H1 (cell line): ENCODE measurements around the gene YIF1B. TPM values are rescaled to one million over a fixed set of nuclear protein-coding genes. Genes with fewer than 3 reads are reported as not detected.

ENCODE experiments used
- CTCF ChIA-PET: fragments of 300-600 bp; sonication (Branson Sonifier 250); formaldehyde crosslinking; loops from one replicate; lab custom pipeline; 2021; ENCODE audit not compliant: partially characterized antibody; lab: Charles Lee
- POLR2A ChIA-PET: fragments of 300-600 bp; sonication (Branson Sonifier 250); formaldehyde crosslinking; loops from one replicate; lab custom pipeline; 2021; ENCODE audit warnings: inconsistent platforms; ENCODE audit not compliant: partially characterized antibody; lab: Charles Lee
- DNase-seq, 2 experiments: peaks; one replicate each; pipeline versions ENCODE4 v3.0.0 to v3.0.0-alpha.2; 2010 to 2022; ENCODE audit warnings: low spot score in 2 of 2, low read depth in 1 of 2, mixed read lengths in 1 of 2
- FAIRE-seq: peaks from 2 replicates; lab custom pipeline; 2011; peaks lifted over from hg19 to GRCh38; lab: Jason Lieb, UNC
- H2AFZ ChIP-seq: 2 replicates; pipeline ENCODE4 v1.8.1; 2012; ENCODE audit warnings: low read length, inconsistent platforms
- H2AK5ac ChIP-seq: 2 replicates; pipeline ENCODE4 v1.6.1; 2013; ENCODE audit warnings: low read depth, low read length
- H2BK120ac ChIP-seq: replicated peaks from 2 replicates; pipeline ENCODE3; 2013; ENCODE audit warnings: low read depth, low read length, inconsistent platforms
- H2BK12ac ChIP-seq: 2 replicates; pipeline ENCODE4 v1.6.1; 2013; ENCODE audit warnings: low read depth, low read length
- H2BK15ac ChIP-seq: 2 replicates; pipeline ENCODE4 v1.6.1; 2013; ENCODE audit warnings: low read length
- H2BK20ac ChIP-seq: 2 replicates; pipeline ENCODE4 v1.6.1; 2013; ENCODE audit warnings: low read length
- H2BK5ac ChIP-seq: 2 replicates; pipeline ENCODE4 v1.6.1; 2013; ENCODE audit warnings: low read depth, low read length
- H3K14ac ChIP-seq: 2 replicates; pipeline ENCODE4 v1.6.1; 2013; ENCODE audit warnings: inconsistent platforms; ENCODE audit not compliant: insufficient read length
- H3K18ac ChIP-seq: 2 replicates; pipeline ENCODE4 v1.6.1; 2013; ENCODE audit warnings: low read length; ENCODE audit errors: extremely low read depth
- H3K23ac ChIP-seq: 2 replicates; pipeline ENCODE4 v1.6.1; 2013; ENCODE audit warnings: inconsistent platforms; ENCODE audit not compliant: insufficient read length
- H3K23me2 ChIP-seq: 2 replicates; pipeline ENCODE4 v1.6.1; 2013; ENCODE audit warnings: low read depth, low read length
- H3K27ac ChIP-seq: 2 replicates; pipeline ENCODE4 v1.6.1; 2011; ENCODE audit warnings: low read depth, low read length, inconsistent platforms
- H3K27me3 ChIP-seq, 4 experiments: replicated peaks in 1 of 4; 1 replicate in 1 of 4; 2 replicates in 3 of 4; pipeline versions ENCODE4 v1.6.1 to v1.8.1; 2011 to 2013; ENCODE audit warnings: low read length in 3 of 4, mild to moderate bottlenecking in 3 of 4, inconsistent platforms in 2 of 4, mixed read lengths in 2 of 4, moderate library complexity in 1 of 4; ENCODE audit not compliant: control insufficient read depth in 3 of 4, insufficient read depth in 3 of 4; ENCODE audit errors: extremely low read depth in 1 of 4
- H3K36me3 ChIP-seq, 4 experiments: 2 replicates each; pipeline versions ENCODE4 v1.6.1 to v1.8.1; 2011 to 2013; ENCODE audit warnings: mild to moderate bottlenecking in 4 of 4, low read length in 3 of 4, moderate library complexity in 2 of 4, control low read depth in 1 of 4, inconsistent platforms in 1 of 4; ENCODE audit not compliant: insufficient read depth in 4 of 4, control insufficient read depth in 2 of 4
- H3K4ac ChIP-seq: replicated peaks from 2 replicates; pipeline ENCODE3; 2013; ENCODE audit warnings: low read length, low read depth, mixed read lengths, inconsistent platforms; ENCODE audit not compliant: insufficient read length
- H3K4me1 ChIP-seq, 4 experiments: replicated peaks in 1 of 4; 1 replicate in 1 of 4; 2 replicates in 3 of 4; pipeline versions ENCODE4 v1.6.1 to v1.8.1; 2011 to 2013; ENCODE audit warnings: low read length in 3 of 4, inconsistent platforms in 2 of 4, mixed read lengths in 1 of 4; ENCODE audit not compliant: insufficient read depth in 4 of 4, control insufficient read depth in 3 of 4
- H3K4me2 ChIP-seq, 2 experiments: 2 replicates each; pipeline versions ENCODE4 v1.6.1 to v1.8.1; 2011 to 2013; ENCODE audit warnings: low read depth in 2 of 2, low read length in 2 of 2, control low read depth in 1 of 2, inconsistent platforms in 1 of 2, mild to moderate bottlenecking in 1 of 2; ENCODE audit not compliant: insufficient read depth in 1 of 2
- H3K4me3 ChIP-seq, 4 experiments: fragments of 200-600, 300-600 bp in 1 of 4; sonication (generic), shearing (Covaris generic), sonication (Bioruptor Twin) in 1 of 4; 2 replicates each; pipeline versions ENCODE4 v1.5.1 to v1.8.1; 2011 to 2016; ENCODE audit warnings: low read length in 4 of 4, low read depth in 3 of 4, control low read depth in 2 of 4, inconsistent platforms in 2 of 4, mild to moderate bottlenecking in 2 of 4, mixed read lengths in 1 of 4, moderate library complexity in 1 of 4; ENCODE audit not compliant: insufficient read depth in 2 of 4; ENCODE audit errors: extremely low read depth in 1 of 4
- H3K56ac ChIP-seq: replicated peaks from 2 replicates; pipeline ENCODE3; 2013; ENCODE audit warnings: low read depth, mild to moderate bottlenecking, mixed read lengths, low read length, inconsistent platforms; ENCODE audit not compliant: insufficient read length
- H3K79me1 ChIP-seq: 2 replicates; pipeline ENCODE4 v1.6.1; 2013; ENCODE audit warnings: low read depth, low read length, control low read depth
- H3K79me2 ChIP-seq, 2 experiments: 2 replicates each; pipeline versions ENCODE4 v1.6.1 to v1.8.1; 2012 to 2013; ENCODE audit warnings: low read length in 2 of 2, mild to moderate bottlenecking in 2 of 2, inconsistent platforms in 1 of 2; ENCODE audit not compliant: insufficient read depth in 2 of 2, control insufficient read depth in 1 of 2
- H3K9ac ChIP-seq, 4 experiments: replicated peaks in 1 of 4; 1 replicate in 1 of 4; 2 replicates in 3 of 4; pipeline versions ENCODE4 v1.6.1 to v1.8.1; 2011 to 2013; ENCODE audit warnings: low read depth in 3 of 4, low read length in 3 of 4, control low read depth in 2 of 4, mild to moderate bottlenecking in 2 of 4, moderate library complexity in 2 of 4, inconsistent platforms in 1 of 4; ENCODE audit errors: extremely low read depth in 1 of 4
- H3K9me3 ChIP-seq, 2 experiments: 2 replicates each; pipeline versions ENCODE4 v1.6.1 to v1.8.1; 2012 to 2013; ENCODE audit warnings: mild to moderate bottlenecking in 2 of 2, moderate library complexity in 2 of 2, control low read depth in 1 of 2, inconsistent platforms in 1 of 2, low read depth in 1 of 2, low read length in 1 of 2, mixed read lengths in 1 of 2; ENCODE audit not compliant: insufficient read depth in 2 of 2
- H4K20me1 ChIP-seq, 2 experiments: replicated peaks in 1 of 2; 2 replicates each; pipeline versions ENCODE3 to v1.8.1; 2011 to 2013; ENCODE audit warnings: inconsistent platforms in 2 of 2, low read length in 2 of 2, mild to moderate bottlenecking in 1 of 2; ENCODE audit not compliant: insufficient read depth in 2 of 2, control insufficient read depth in 1 of 2
- H4K5ac ChIP-seq: 2 replicates; pipeline ENCODE4 v1.6.1; 2013; ENCODE audit warnings: low read length, low read depth, mixed read lengths, inconsistent platforms; ENCODE audit not compliant: insufficient read length
- H4K8ac ChIP-seq: 2 replicates; pipeline ENCODE4 v1.8.0; 2013; ENCODE audit warnings: mild to moderate bottlenecking, moderate library complexity, low read length, inconsistent platforms; ENCODE audit not compliant: insufficient read depth; ENCODE audit errors: extremely low read depth
- H4K91ac ChIP-seq: replicated peaks from 2 replicates; pipeline ENCODE3; 2013; ENCODE audit warnings: low read length, mixed read lengths, inconsistent platforms; ENCODE audit not compliant: insufficient read length
- CBX8 ChIP-seq: fragments of 300-800, 300-1000 bp; sonication (generic); IDR thresholded peaks from 2 replicates; pipeline ENCODE4 v1.7.1; 2016; ENCODE audit warnings: low read depth, low read length, borderline replicate concordance
- NANOG ChIP-seq: IDR thresholded peaks from 2 replicates; pipeline ENCODE4 v1.6.1; 2011; ENCODE audit warnings: low read length, low read depth, mild to moderate bottlenecking, inconsistent platforms; ENCODE audit not compliant: insufficient read depth, poor library complexity, severe bottlenecking
- NRF1 ChIP-seq: IDR thresholded peaks from 2 replicates; pipeline ENCODE4 v1.6.1; 2011; ENCODE audit warnings: mild to moderate bottlenecking, low read depth, low read length, improper control_type of control experiment
- POLR2A ChIP-seq, 2 experiments: IDR thresholded peaks; 1 replicate in 1 of 2; 2 replicates in 1 of 2; pipeline ENCODE4 v1.6.1; 2011; ENCODE audit warnings: low read depth in 2 of 2, low read length in 2 of 2, mild to moderate bottlenecking in 2 of 2; ENCODE audit errors: control extremely low read depth in 1 of 2
- POLR2AphosphoS5 ChIP-seq: IDR thresholded peaks from 2 replicates; pipeline ENCODE4 v1.6.1; 2011; ENCODE audit warnings: low read depth, low read length
- RNF2 ChIP-seq: fragments of 200-900, 300-1000 bp; sonication (generic); IDR thresholded peaks from 2 replicates; pipeline ENCODE4 v1.7.1; 2016; ENCODE audit warnings: borderline replicate concordance, low read depth, mild to moderate bottlenecking, antibody characterized with exemption, low read length; ENCODE audit not compliant: poor library complexity, severe bottlenecking; ENCODE audit errors: missing control alignments
- SP4 ChIP-seq: IDR thresholded peaks from 2 replicates; pipeline ENCODE4 v1.6.1; 2012; ENCODE audit warnings: low read length, inconsistent platforms
- SRF ChIP-seq: IDR thresholded peaks from 2 replicates; pipeline ENCODE4 v1.6.1; 2011; ENCODE audit warnings: mild to moderate bottlenecking, low read depth, low read length, moderate library complexity
- SUZ12 ChIP-seq: fragments of 200-600 bp; sonication (generic); IDR thresholded peaks from 2 replicates; pipeline ENCODE4 v1.6.1; 2012; ENCODE audit warnings: mild to moderate bottlenecking, inconsistent platforms, low read length, moderate library complexity, mixed read lengths
- TBP ChIP-seq: IDR thresholded peaks from 2 replicates; pipeline ENCODE4 v1.6.1; 2011; ENCODE audit warnings: low read depth, low read length, improper control_type of control experiment
- WGBS, 2 experiments: shearing (Covaris generic) in 1 of 2; methylation state at CpG; one replicate each; pipeline versions ENCODE4 v1.1.6 to v1.1.7; 2013 to 2015; ENCODE audit warnings: low lambda C conversion rate in 2 of 2, mixed read lengths in 2 of 2, inconsistent platforms in 1 of 2, low coverage in 1 of 2, missing lambda C conversion rate in 1 of 2; ENCODE audit not compliant: insufficient replicate concordance in 2 of 2, insufficient coverage in 1 of 2, insufficient read length in 1 of 2; ENCODE audit errors: extremely low coverage in 1 of 2, missing lambda C conversion rate in 1 of 2; 5-methylcytosine and 5-hydroxymethylcytosine counted together
- polyA plus RNA-seq, 7 experiments: library from polyadenylated mRNA; depleted of rRNA in 3 of 7; stranded (reverse) in 5 of 7; unstranded in 2 of 7; fragments of >200 nt in 5 of 7; fragments of 200-250 nt in 2 of 7; gene quantifications; 1 replicate in 5 of 7; 2 replicates in 1 of 7; 4 replicates in 1 of 7; pipeline versions ENCODE4 v1.2.1 to v1.2.3, GENCODE V29; 2011 to 2013; ENCODE audit warnings: missing spikeins in 2 of 7, mixed read lengths in 2 of 7
- total RNA-seq: library from RNA; stranded (reverse); fragmentation: NEBNext Ultra II Directional; extraction: Animal tissue kit (Norgen Biotek cat#: 25700); gene quantifications from 2 replicates; pipeline ENCODE4 v1.2.1, GENCODE V29; 2021
- TF ChIP-seq, protein P1 (sequence below): IDR thresholded peaks from 2 replicates; pipeline ENCODE4 v1.6.1; 2011; ENCODE audit warnings: low read length, improper control_type of control experiment

The YIF1B gene
- total and polyA plus RNA-seq, 2 of the 8 experiments (the other 6 are each of a cell fraction or from before 2014, with no cell fraction given): 89.6 to 305 TPM

GRCh38 chr19:38350883-38351282, 35.1 kb upstream of the YIF1B start:
- no peaks in the 10 kb centered on the region for H3K9me3 ChIP-seq
- no peak overlapping the region for H3K56ac ChIP-seq
- no peak overlapping the region for H3K4ac ChIP-seq
- no peak overlapping the region for H4K8ac ChIP-seq
- H3K36me3 ChIP-seq: no peaks in the 10 kb centered on the region
- H3K79me2 ChIP-seq: no peaks in the 10 kb centered on the region
- H3K23me2 ChIP-seq: no peaks in the 10 kb centered on the region
- H2BK15ac ChIP-seq: no peak overlapping the region
- H4K91ac ChIP-seq: no peak overlapping the region
- ChIA-PET CTCF (interaction anchor here (0.7 to 3.7 kb wide), 4 partner anchors 10 to 208 kb away, joined by 4 to 14 read pairs (median 6); no protein-coding TSS in a partner anchor), POLR2A (interaction anchor here (0.5 to 1.6 kb wide), 2 partner anchors 13 to 829 kb away, joined by 3 to 6 read pairs; no protein-coding TSS in a partner anchor)
- 93% methylated on average over 3 of the region's 3 CpGs; no CpG with 5 or more reads in 1 of the 2 experiments for WGBS, 2 experiments
- H3K9ac ChIP-seq: no peak overlapping the region
- H3K18ac ChIP-seq: no peak overlapping the region
- H3K79me1 ChIP-seq: no peaks in the 10 kb centered on the region
- FAIRE-seq (no peak), DNase-seq (no peak)
- no peak overlapping the region for H3K23ac ChIP-seq
- H3K14ac ChIP-seq: no peak overlapping the region
- no peak overlapping the region for H3K27ac ChIP-seq
- H2BK120ac ChIP-seq: no peak overlapping the region
- no peak overlapping the region for H4K5ac ChIP-seq
- no peaks in the 10 kb centered on the region for H3K27me3 ChIP-seq
- H4K20me1 ChIP-seq: no peaks in the 10 kb centered on the region
- no peak overlapping the region for H2BK5ac ChIP-seq
- H2BK20ac ChIP-seq: no peak overlapping the region
- no peaks in the 10 kb centered on the region for H3K4me1 ChIP-seq
- TF ChIP-seq POLR2AphosphoS5 (no peak), NRF1 (no peak), TBP (no peak), CBX8 (no peak), NANOG (no peak), SP4 (no peak), SUZ12 (no peak), RNF2 (no peak), POLR2A (IDR thresholded peaks at IDR 0.05; ENCODE audit: control extremely low read depth in 1 of 2, low read depth in 2 of 2, low read length in 2 of 2) (no peak), SRF (no peak)
- TF ChIP-seq, protein P1, sequence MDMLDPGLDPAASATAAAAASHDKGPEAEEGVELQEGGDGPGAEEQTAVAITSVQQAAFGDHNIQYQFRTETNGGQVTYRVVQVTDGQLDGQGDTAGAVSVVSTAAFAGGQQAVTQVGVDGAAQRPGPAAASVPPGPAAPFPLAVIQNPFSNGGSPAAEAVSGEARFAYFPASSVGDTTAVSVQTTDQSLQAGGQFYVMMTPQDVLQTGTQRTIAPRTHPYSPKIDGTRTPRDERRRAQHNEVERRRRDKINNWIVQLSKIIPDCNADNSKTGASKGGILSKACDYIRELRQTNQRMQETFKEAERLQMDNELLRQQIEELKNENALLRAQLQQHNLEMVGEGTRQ: no peak
- 0 out of 2 replicates have a peak overlapping the region, but pooled peaks have one; percentile 33 for H2AK5ac ChIP-seq
- no peak overlapping the region for H3K4me2 ChIP-seq
- no peak overlapping the region for H2BK12ac ChIP-seq
- no peak overlapping the region for H3K4me3 ChIP-seq
- H2AFZ ChIP-seq: no peak overlapping the region
